ENCODE data around the gene SLC6A9. TPM values are rescaled to one million over a fixed set of nuclear protein-coding genes. Genes with fewer than 3 reads are reported as not detected.
A peak's percentile ranks its signal among the peaks of the same experiment; 100 is the strongest.

Gene SLC6A9
- total RNA-seq, 1 donor from 2014 or later, result 2.1 TPM

DNA sequence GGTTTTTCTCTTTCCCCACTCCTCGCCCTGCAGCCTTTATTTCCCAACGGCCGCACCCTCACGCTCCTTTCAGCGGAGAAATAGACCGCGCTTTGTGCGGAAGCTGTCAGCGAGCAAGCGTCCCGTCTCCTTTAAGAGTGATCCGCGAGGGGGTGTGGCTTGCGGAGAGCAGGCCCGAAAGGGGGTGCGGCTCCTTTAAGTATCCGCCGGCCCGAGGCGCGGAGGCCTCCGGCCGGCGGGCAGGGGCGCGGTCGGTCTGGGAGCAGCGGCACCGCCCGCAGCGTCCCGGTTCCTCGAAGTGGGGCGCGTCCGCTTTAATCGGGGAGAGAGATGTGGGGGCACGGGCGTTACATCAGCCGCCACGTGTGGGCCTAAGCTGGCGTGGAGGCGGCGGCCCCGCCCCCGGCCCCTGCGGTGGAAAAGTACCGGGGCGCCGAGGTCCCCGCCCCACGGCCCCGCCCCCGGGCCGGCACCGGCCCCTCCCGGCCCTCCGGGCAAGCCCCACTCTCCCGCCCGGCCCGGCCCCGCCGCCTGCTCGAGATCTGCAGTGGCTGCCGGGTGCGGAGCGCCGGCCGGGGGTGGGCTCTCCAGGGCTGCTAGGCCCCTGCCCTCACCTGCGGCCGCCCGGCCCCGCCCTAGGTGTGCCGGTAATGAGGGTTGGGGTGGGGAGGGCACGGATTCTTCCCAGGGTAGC is 1.2 kb downstream of the SLC6A9 start:
- peak overlapping the region; percentile 69 to 89 (median 72) for H3K9ac ChIP-seq (ENCODE audit: low read depth in 1 of 3, low read length in 3 of 3)
- peaks cover 23 to 32% (median 30%) of the 10 kb centered on the region in 3 donors for H3K4me1 ChIP-seq (ENCODE audit: control insufficient read depth in 3 of 3, insufficient read depth in 3 of 3, low read length in 3 of 3)
- no peaks in the 10 kb centered on the region for H3K9me3 ChIP-seq (ENCODE audit: control insufficient read depth in 3 of 3, low read length in 3 of 3)
- no peaks in the 10 kb centered on the region for H3K36me3 ChIP-seq (ENCODE audit: control insufficient read depth in 3 of 3, insufficient read depth in 3 of 3, low read length in 3 of 3)
- no peaks in the 10 kb centered on the region for H3K27me3 ChIP-seq (ENCODE audit: control insufficient read depth in 3 of 3, insufficient read depth in 3 of 3, low read length in 3 of 3)
- peak overlapping the region; percentile 66 for H3K27ac ChIP-seq (ENCODE audit: low read depth, low read length)
- H3K4me3 ChIP-seq (ENCODE audit: low read length in 3 of 3), result peak overlapping the region; percentile 72 to 89 (median 88)

GRCh38 chr1:44029260-44029910 is 1.9 kb downstream of the SLC6A9 start:
- peak overlapping the region; percentile 66 for H3K27ac ChIP-seq (ENCODE audit: low read depth, low read length)
- H3K4me3 ChIP-seq (ENCODE audit: low read length in 3 of 3), result peak overlapping the region; percentile 72 to 89 (median 88)
- no peaks in the 10 kb centered on the region for H3K36me3 ChIP-seq (ENCODE audit: control insufficient read depth in 3 of 3, insufficient read depth in 3 of 3, low read length in 3 of 3)
- H3K27me3 ChIP-seq (ENCODE audit: control insufficient read depth in 3 of 3, insufficient read depth in 3 of 3, low read length in 3 of 3), result peaks cover 0 to 4% (median 0%) of the 10 kb centered on the region in 3 donors
- H3K9ac ChIP-seq (ENCODE audit: low read depth in 1 of 3, low read length in 3 of 3), result peak overlapping the region; percentile 69 to 89 (median 72)
- peaks cover 19 to 30% (median 29%) of the 10 kb centered on the region in 3 donors for H3K4me1 ChIP-seq (ENCODE audit: control insufficient read depth in 3 of 3, insufficient read depth in 3 of 3, low read length in 3 of 3)
- H3K9me3 ChIP-seq (ENCODE audit: control insufficient read depth in 3 of 3, low read length in 3 of 3), result no peaks in the 10 kb centered on the region

DNA sequence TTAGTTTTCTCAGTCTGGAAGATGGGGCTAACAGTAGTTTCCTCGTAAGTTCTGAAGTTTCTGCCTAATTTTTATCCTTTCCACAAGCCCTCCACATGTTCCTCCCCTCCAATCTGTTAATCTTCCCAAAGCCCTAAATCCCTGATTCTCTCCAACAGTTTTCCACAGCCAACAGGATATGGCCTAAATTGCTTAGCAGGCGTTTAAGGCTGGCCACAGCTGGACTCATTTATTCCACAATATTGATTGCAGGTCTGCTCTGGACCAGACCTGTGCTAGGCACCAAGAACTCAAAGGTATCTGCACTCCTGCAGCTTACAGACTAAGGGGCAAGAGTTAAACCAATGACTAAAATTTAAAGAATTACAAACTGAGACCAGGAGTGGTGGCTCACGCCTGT is 3.9 kb downstream of the SLC6A9 start:
- H3K4me3 ChIP-seq (ENCODE audit: low read length in 3 of 3), result no peak overlapping the region
- no peak overlapping the region for H3K9ac ChIP-seq (ENCODE audit: low read depth in 1 of 3, low read length in 3 of 3)

GRCh38 chr1:44025816-44026215 is 5.4 kb downstream of the SLC6A9 start:
- no peak overlapping the region for H3K9ac ChIP-seq (ENCODE audit: low read depth in 1 of 3, low read length in 3 of 3)
- H3K4me3 ChIP-seq (ENCODE audit: low read length in 3 of 3), result no peak overlapping the region
- H3K9me3 ChIP-seq (ENCODE audit: control insufficient read depth in 3 of 3, low read length in 3 of 3), result no peaks in the 10 kb centered on the region
- H3K27ac ChIP-seq (ENCODE audit: low read depth, low read length), result no peak overlapping the region
- no peaks in the 10 kb centered on the region for H3K36me3 ChIP-seq (ENCODE audit: control insufficient read depth in 3 of 3, insufficient read depth in 3 of 3, low read length in 3 of 3)
- H3K27me3 ChIP-seq (ENCODE audit: control insufficient read depth in 3 of 3, insufficient read depth in 3 of 3, low read length in 3 of 3), result peaks cover 0 to 4% (median 0%) of the 10 kb centered on the region in 3 donors
- H3K4me1 ChIP-seq (ENCODE audit: control insufficient read depth in 3 of 3, insufficient read depth in 3 of 3, low read length in 3 of 3), result peaks cover 15 to 23% (median 21%) of the 10 kb centered on the region in 3 donors

More for the DNA sequence above, 3.9 kb downstream of the SLC6A9 start:
- H3K9me3 ChIP-seq (ENCODE audit: control insufficient read depth in 3 of 3, low read length in 3 of 3), result no peaks in the 10 kb centered on the region
- H3K36me3 ChIP-seq (ENCODE audit: control insufficient read depth in 3 of 3, insufficient read depth in 3 of 3, low read length in 3 of 3), result no peaks in the 10 kb centered on the region
- H3K4me1 ChIP-seq (ENCODE audit: control insufficient read depth in 3 of 3, insufficient read depth in 3 of 3, low read length in 3 of 3), result peaks cover 19 to 26% (median 26%) of the 10 kb centered on the region in 3 donors
- H3K27me3 ChIP-seq (ENCODE audit: control insufficient read depth in 3 of 3, insufficient read depth in 3 of 3, low read length in 3 of 3), result peaks cover 0 to 4% (median 0%) of the 10 kb centered on the region in 3 donors
- H3K27ac ChIP-seq (ENCODE audit: low read depth, low read length), result no peak overlapping the region

- H3K36me3 ChIP-seq (ENCODE audit: control insufficient read depth in 3 of 3, insufficient read depth in 3 of 3, low read length in 3 of 3), result no peaks in the 10 kb centered on the region
- no peak overlapping the region for H3K4me3 ChIP-seq (ENCODE audit: low read length in 3 of 3)
- H3K27ac ChIP-seq (ENCODE audit: low read depth, low read length), result no peak overlapping the region
- peaks cover 0 to 4% (median 0%) of the 10 kb centered on the region in 3 donors for H3K27me3 ChIP-seq (ENCODE audit: control insufficient read depth in 3 of 3, insufficient read depth in 3 of 3, low read length in 3 of 3)
- no peaks in the 10 kb centered on the region for H3K9me3 ChIP-seq (ENCODE audit: control insufficient read depth in 3 of 3, low read length in 3 of 3)
- H3K9ac ChIP-seq (ENCODE audit: low read depth in 1 of 3, low read length in 3 of 3), result no peak overlapping the region
- H3K4me1 ChIP-seq (ENCODE audit: control insufficient read depth in 3 of 3, insufficient read depth in 3 of 3, low read length in 3 of 3), result peaks cover 15 to 23% (median 19%) of the 10 kb centered on the region in 3 donors
These were observed 6.2 kb downstream of the SLC6A9 start for GRCh38 chr1:44024903-44025525.

DNA sequence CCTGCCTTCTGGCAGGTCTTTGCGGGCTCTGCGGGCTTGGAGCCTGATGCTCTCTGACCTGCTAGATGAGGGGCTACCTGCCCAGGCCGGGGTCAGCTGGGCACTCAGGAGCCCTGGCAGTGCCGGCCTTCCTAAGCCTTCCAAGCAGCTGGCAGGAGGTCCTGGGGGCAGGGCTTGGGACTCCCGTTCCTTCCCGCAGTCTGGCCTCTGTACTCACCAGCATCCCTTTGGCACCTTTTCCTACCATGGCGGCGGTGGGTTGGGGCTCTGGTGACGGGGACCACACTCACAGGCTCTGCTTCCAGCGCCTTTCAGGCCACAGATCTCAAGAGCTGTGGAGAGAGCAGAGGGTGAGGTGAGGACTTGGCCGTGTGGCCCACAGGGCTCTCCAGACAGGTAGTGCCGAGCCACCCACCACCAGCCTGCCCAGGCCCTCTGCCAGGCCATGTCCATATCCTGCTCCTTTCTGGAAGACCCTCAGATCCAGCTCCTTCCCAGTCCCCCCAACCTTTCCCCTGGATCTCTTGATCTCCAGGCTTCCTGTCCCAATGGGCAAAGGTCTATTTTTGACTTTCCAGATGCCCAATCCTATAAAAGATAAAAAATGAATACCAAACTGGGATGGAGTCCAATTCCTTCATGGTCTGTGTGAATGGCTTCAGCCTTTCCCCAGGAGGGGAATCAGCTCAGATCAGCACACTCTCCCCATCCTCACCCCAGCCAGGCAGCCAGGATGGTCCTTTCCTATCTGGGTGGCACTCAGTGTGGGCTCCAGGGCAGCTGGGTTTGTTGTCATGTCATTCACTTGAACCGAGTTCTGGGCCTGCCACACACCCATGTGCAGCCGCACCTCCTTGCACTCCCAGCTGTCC is 7.0 kb downstream of the SLC6A9 start:
- no peaks in the 10 kb centered on the region for H3K9me3 ChIP-seq (ENCODE audit: control insufficient read depth in 3 of 3, low read length in 3 of 3)
- peaks cover 0 to 4% (median 0%) of the 10 kb centered on the region in 3 donors for H3K27me3 ChIP-seq (ENCODE audit: control insufficient read depth in 3 of 3, insufficient read depth in 3 of 3, low read length in 3 of 3)
- H3K4me3 ChIP-seq (ENCODE audit: low read length in 3 of 3), result no peak overlapping the region
- H3K4me1 ChIP-seq (ENCODE audit: control insufficient read depth in 3 of 3, insufficient read depth in 3 of 3, low read length in 3 of 3), result peaks cover 10 to 17% (median 13%) of the 10 kb centered on the region in 3 donors
- no peak overlapping the region for H3K27ac ChIP-seq (ENCODE audit: low read depth, low read length)
- no peak overlapping the region for H3K9ac ChIP-seq (ENCODE audit: low read depth in 1 of 3, low read length in 3 of 3)
- no peaks in the 10 kb centered on the region for H3K36me3 ChIP-seq (ENCODE audit: control insufficient read depth in 3 of 3, insufficient read depth in 3 of 3, low read length in 3 of 3)

DNA sequence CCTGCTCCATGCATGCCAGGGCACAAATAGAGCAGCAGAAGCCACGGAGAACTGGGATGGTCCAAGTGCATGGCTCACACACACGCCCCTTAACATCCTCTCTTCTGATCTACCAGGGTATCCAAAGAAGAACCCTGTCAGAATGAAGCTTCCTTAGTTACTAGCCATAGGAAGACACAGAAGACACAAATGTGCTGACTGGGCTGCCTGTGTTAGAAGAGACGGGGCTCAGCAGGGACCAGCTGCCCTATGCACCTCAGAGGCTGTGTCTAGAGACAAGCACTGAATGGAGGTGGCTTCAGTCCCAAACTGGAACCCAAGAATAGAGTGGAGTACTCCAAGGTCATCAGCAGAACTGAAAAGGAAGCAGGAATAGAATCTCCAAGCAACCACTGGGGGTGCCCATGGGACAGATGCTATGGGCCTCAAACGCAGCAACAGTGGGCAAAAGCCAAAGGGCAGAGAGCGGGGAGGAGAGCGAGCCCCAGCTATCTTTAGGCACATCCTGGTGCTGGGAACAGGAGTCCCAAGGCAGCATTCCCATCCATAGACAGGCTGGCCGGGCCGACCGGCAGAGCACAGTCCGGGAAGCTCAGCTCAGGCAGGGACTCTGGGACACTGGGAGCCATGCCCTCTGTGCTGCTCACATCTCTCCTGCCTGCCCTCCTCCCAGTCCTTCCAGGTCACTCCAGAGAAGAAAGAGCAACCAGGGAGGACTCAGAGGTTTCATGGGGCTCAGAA is 9.5 kb downstream of the SLC6A9 start:
- no peak overlapping the region for H3K4me3 ChIP-seq (ENCODE audit: low read length in 3 of 3)
- H3K4me1 ChIP-seq (ENCODE audit: control insufficient read depth in 3 of 3, insufficient read depth in 3 of 3, low read length in 3 of 3), result peaks cover 5 to 10% (median 8%) of the 10 kb centered on the region in 3 donors
- H3K27me3 ChIP-seq (ENCODE audit: control insufficient read depth in 3 of 3, insufficient read depth in 3 of 3, low read length in 3 of 3), result peaks cover 0 to 4% (median 4%) of the 10 kb centered on the region in 3 donors
- no peak overlapping the region for H3K27ac ChIP-seq (ENCODE audit: low read depth, low read length)
- no peaks in the 10 kb centered on the region for H3K9me3 ChIP-seq (ENCODE audit: control insufficient read depth in 3 of 3, low read length in 3 of 3)
- H3K36me3 ChIP-seq (ENCODE audit: control insufficient read depth in 3 of 3, insufficient read depth in 3 of 3, low read length in 3 of 3), result no peaks in the 10 kb centered on the region
- no peak overlapping the region for H3K9ac ChIP-seq (ENCODE audit: low read depth in 1 of 3, low read length in 3 of 3)

GRCh38 chr1:44021156-44021555 is 10.1 kb downstream of the SLC6A9 start:
- Histone ChIP-seq H3K4me3 (ENCODE audit: low read length in 3 of 3) (no peak overlapping the region), H3K27ac (ENCODE audit: low read depth, low read length) (no peak overlapping the region), H3K9ac (ENCODE audit: low read depth in 1 of 3, low read length in 3 of 3) (no peak overlapping the region), H3K36me3 (ENCODE audit: control insufficient read depth in 3 of 3, insufficient read depth in 3 of 3, low read length in 3 of 3) (no peaks in the 10 kb centered on the region), H3K27me3 (ENCODE audit: control insufficient read depth in 3 of 3, insufficient read depth in 3 of 3, low read length in 3 of 3) (peaks cover 0 to 4% (median 4%) of the 10 kb centered on the region in 3 donors), H3K9me3 (ENCODE audit: control insufficient read depth in 3 of 3, low read length in 3 of 3) (no peaks in the 10 kb centered on the region), H3K4me1 (ENCODE audit: control insufficient read depth in 3 of 3, insufficient read depth in 3 of 3, low read length in 3 of 3) (peaks cover 5 to 10% (median 8%) of the 10 kb centered on the region in 3 donors)

GRCh38 chr1:44020464-44020863 is 10.8 kb downstream of the SLC6A9 start:
- no peaks in the 10 kb centered on the region for H3K36me3 ChIP-seq (ENCODE audit: control insufficient read depth in 3 of 3, insufficient read depth in 3 of 3, low read length in 3 of 3)
- no peak overlapping the region for H3K4me3 ChIP-seq (ENCODE audit: low read length in 3 of 3)
- H3K4me1 ChIP-seq (ENCODE audit: control insufficient read depth in 3 of 3, insufficient read depth in 3 of 3, low read length in 3 of 3), result peaks cover 6 to 10% (median 10%) of the 10 kb centered on the region in 3 donors
- no peak overlapping the region for H3K27ac ChIP-seq (ENCODE audit: low read depth, low read length)
- peak overlapping the region in 1 of 3 donors; percentile 25 for H3K9ac ChIP-seq (ENCODE audit: low read depth in 1 of 3, low read length in 3 of 3)
- no peaks in the 10 kb centered on the region for H3K9me3 ChIP-seq (ENCODE audit: control insufficient read depth in 3 of 3, low read length in 3 of 3)
- H3K27me3 ChIP-seq (ENCODE audit: control insufficient read depth in 3 of 3, insufficient read depth in 3 of 3, low read length in 3 of 3), result peaks cover 0 to 4% (median 4%) of the 10 kb centered on the region in 3 donors

All from skeletal muscle tissue (tissue), 4 donors.